Measurements from ENCODE around the gene SEMA3F. TPM values are rescaled to one million over a fixed set of nuclear protein-coding genes. Genes with fewer than 3 reads are reported as not detected.

SEMA3F gene
- total RNA-seq, 1 donor, result 3.5 TPM

DNA sequence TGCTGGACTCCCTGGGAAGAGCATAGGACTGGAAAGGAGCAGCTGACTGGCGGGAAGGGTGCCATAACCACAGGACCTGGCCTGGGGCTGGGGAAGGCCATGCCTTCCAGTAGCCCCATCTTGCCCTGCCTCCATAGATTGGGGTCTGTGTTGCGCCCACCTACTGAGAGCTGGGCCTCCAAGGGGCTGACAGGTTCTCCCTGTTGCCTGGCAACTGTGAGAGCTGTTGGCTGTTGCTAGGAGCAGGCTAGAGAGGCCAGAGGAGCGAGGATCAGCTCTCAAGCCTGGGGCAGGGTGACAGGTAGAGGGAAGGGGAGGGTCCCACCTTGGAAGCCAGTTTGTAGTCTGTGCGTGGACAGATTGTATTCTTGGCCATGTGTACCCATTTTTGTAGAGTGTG is 78.1 kb downstream of the SEMA3F start:
- no peak for DNase-seq (ENCODE audit: low read depth)
- H3K4me3 ChIP-seq (ENCODE audit: low read depth, low read length), result no peak overlapping the region
- TF ChIP-seq, protein P1, sequence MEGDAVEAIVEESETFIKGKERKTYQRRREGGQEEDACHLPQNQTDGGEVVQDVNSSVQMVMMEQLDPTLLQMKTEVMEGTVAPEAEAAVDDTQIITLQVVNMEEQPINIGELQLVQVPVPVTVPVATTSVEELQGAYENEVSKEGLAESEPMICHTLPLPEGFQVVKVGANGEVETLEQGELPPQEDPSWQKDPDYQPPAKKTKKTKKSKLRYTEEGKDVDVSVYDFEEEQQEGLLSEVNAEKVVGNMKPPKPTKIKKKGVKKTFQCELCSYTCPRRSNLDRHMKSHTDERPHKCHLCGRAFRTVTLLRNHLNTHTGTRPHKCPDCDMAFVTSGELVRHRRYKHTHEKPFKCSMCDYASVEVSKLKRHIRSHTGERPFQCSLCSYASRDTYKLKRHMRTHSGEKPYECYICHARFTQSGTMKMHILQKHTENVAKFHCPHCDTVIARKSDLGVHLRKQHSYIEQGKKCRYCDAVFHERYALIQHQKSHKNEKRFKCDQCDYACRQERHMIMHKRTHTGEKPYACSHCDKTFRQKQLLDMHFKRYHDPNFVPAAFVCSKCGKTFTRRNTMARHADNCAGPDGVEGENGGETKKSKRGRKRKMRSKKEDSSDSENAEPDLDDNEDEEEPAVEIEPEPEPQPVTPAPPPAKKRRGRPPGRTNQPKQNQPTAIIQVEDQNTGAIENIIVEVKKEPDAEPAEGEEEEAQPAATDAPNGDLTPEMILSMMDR (IDR thresholded peaks at IDR 0.05; ENCODE audit: insufficient read depth, low read length), result no peak

DNA sequence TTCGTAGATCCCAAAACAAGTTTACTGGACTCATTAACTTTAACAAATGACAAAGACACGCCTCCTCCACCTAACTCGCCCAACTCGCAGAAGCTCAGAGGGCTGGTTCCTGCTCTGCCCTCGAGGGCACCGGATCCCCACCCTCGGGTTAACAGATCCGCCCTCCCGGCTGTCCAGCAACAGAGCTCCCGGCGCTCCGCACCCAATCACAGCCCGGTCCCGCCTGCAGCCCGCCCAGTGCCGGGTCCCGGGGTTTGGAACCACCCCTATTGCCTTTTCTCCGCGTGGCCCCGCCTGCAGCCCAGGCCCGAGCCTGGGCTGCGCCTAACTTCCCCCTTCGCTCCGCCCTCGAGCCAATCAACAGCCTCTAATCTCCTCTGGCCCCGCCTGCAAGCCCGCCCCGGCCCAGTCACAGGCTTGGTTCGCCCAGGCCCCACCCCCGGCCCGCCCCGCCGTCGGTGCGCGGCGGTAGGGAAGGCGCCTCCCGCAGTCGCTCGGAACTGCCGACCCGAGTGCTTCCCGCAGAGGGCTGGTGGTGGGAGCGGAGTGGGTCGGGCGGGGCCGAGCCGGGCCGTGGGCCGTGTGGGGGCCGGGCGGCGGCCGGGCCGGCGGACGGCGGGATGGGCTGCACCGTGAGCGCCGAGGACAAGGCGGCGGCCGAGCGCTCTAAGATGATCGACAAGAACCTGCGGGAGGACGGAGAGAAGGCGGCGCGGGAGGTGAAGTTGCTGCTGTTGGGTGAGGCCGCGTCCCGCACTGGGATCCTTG is 80.8 kb downstream of the SEMA3F start, which contains the start of gene GNAI2:
Gene GNAI2 (plus strand): TSS at position 489 of the 768 bp plus-strand sequence. CDS start 132 bp downstream, at position 621.
- peak; percentile 95 for DNase-seq (ENCODE audit: low read depth)
- TF ChIP-seq, protein P1 (IDR thresholded peaks at IDR 0.05; ENCODE audit: insufficient read depth, low read length), result no peak
- H3K4me3 ChIP-seq (ENCODE audit: low read depth, low read length), result peak within 1 kb of the TSS; percentile 93

DNA sequence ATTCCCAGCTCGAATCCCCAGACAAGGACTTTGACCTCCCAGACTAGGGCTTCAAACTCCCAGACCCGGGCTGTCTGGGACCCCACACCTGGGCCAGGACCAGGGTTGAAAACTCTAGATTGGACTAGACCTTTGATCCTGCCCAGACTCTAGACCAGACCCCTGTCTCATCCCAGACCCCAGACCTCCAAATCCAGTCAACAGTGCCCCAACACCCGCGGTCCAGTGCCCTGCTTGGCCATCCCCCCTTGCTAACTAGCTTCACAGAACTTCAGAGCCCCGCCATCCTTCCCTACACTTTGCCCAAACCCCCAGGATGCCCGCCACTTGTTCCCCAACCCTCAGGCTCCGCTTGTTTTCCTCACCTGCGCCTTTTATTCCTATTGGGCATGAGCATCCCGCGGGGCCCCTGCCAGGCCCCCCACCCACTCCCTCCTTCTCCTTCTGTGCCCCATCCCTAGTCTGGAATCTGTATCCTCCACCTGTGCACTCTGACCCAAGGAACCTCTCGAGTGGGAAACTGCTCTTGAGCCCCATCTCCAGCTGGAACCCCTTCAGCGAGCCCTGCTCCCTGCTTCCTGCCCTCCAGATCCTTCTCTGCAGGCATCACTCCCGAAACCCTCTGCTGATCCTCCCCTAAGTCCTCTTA is 81.5 kb downstream of the SEMA3F start:
- peak overlapping the region; percentile 93 for H3K4me3 ChIP-seq (ENCODE audit: low read depth, low read length)
- DNase-seq (ENCODE audit: low read depth), result no peak
- TF ChIP-seq, protein P1 (IDR thresholded peaks at IDR 0.05; ENCODE audit: insufficient read depth, low read length), result no peak

DNA sequence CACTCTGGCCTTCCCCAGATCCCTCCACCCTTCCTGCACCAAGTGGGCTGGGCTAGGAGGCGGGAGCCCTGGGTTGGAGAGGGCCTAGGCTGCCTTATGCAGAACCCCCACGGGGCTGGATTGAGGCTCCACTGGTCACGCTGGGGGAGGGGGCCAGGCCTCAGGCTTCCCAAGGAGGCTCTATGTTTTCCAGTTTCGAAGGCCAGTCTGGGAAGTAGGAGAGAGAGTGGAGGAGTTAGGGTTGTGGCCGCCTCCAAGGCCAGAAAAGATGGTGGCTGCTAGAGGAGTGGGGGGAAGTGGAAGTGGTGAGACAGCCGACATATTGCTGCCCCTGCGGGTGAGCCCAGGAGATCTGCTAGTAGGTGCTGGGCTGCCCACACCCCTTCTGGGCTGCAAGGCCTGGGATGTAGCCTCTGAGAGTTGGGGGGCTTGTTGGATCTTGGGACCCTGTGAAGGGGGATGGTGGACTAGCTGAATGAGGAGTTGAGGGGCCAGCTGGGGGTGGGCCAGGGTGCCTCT is 82.1 kb downstream of the SEMA3F start:
- H3K4me3 ChIP-seq (ENCODE audit: low read depth, low read length), result peak overlapping the region; percentile 93
- TF ChIP-seq, protein P1 (IDR thresholded peaks at IDR 0.05; ENCODE audit: insufficient read depth, low read length), result no peak
- DNase-seq (ENCODE audit: low read depth), result peak; percentile 57

DNA sequence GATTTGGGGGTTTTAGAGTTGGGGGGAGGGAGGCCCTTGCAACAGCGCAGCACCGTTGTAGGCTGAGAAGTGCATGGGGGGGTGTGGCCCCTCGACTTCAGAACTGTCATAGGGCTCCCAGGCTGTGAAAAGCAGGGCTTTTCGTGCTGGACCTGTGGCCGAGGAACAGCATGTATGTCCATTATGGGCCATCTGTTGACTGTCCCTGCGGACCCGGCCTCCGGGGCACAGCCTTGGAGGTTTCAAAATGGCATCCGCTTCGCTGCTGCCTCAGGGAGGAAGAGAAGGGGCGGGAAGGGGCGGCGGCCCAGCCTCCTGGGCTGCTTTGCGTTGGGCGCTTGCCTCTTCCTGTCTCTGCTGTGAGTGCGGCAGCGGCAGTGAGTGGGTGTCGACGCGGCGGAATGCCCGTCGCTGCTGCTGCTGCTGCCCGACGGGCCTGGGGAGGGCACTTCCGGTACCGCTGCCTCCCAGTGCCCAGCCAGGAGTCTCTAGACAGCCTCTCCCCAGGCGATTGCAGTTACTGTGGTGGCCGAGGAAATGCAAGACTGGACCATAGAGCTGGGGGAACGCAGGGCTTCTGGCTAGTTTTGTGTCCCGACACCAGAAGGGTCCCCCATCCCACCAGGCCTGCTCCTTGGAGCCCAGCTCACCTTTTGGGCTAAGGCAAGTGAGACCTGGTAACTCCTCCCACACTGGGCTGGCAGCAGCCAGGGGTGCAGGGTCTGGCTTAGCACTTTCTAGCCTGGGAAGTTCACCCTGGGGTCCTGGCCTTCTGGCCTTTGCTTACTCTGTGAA is 82.8 kb downstream of the SEMA3F start:
- peak overlapping the region; percentile 93 for H3K4me3 ChIP-seq (ENCODE audit: low read depth, low read length)
- peak; percentile 74 for DNase-seq (ENCODE audit: low read depth)
- TF ChIP-seq, protein P1 (IDR thresholded peaks at IDR 0.05; ENCODE audit: insufficient read depth, low read length), result no peak

DNA sequence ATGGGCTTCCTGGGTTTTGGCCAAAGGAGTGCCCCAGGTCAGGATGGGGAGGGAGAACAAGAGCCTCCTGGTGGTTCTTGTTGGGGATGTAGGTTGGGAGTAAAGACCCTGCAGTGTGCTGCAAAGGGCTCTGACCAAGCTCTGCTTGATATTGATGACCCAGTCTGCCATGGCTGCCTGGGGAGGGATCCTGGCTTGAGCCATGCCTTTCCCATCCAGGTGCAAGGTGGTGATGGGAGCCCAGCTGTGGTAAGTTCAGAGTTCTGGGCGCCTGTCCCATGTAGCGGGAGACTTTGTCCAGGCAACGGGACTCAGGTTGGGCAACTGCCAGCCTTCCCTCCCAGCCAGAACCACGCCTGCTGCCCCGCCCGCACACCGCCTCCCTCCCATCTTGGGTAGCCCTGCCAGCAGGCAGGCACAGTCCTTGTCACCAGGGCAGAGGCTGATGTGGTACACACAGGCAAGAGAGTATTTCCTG is 83.5 kb downstream of the SEMA3F start:
- TF ChIP-seq, protein P1 (IDR thresholded peaks at IDR 0.05; ENCODE audit: insufficient read depth, low read length), result peak; percentile 16
- DNase-seq (ENCODE audit: low read depth), result peak; percentile 44
- H3K4me3 ChIP-seq (ENCODE audit: low read depth, low read length), result peak overlapping the region; percentile 93
